Measurements from ENCODE around the gene PPFIA3.
A peak's percentile ranks its signal among the peaks of the same experiment; 100 is the strongest.
"Not testable (repeated sequence)": the region's sequence is repeated elsewhere in the genome, so short reads cannot be mapped to it uniquely, and the experiment has no call there.

PPFIA3 gene

GRCh38 chr19:49103331-49104085 lies 15.8 kb upstream of the PPFIA3 start:
- no peak for DNase-seq (ENCODE audit: low read depth)

- no peak for DNase-seq (ENCODE audit: low read depth)
Measured at GRCh38 chr19:49104229-49104864, 15.0 kb upstream of the PPFIA3 start.

GRCh38 chr19:49106648-49107135 lies 12.7 kb upstream of the PPFIA3 start:
- DNase-seq (ENCODE audit: low read depth), result no peak

- DNase-seq (ENCODE audit: low read depth), result no peak
Measured at GRCh38 chr19:49107625-49108459, 11.5 kb upstream of the PPFIA3 start.

GRCh38 chr19:49109051-49109450 lies 10.3 kb upstream of the PPFIA3 start:
- no peak for DNase-seq (ENCODE audit: low read depth)

GRCh38 chr19:49109569-49110233 lies 9.6 kb upstream of the PPFIA3 start:
- no peak for DNase-seq (ENCODE audit: low read depth)

GRCh38 chr19:49110567-49110966 lies 8.8 kb upstream of the PPFIA3 start:
- no peak for DNase-seq (ENCODE audit: low read depth)

- no peak for DNase-seq (ENCODE audit: low read depth)
Measured at GRCh38 chr19:49111218-49111998, 7.9 kb upstream of the PPFIA3 start.

- DNase-seq (ENCODE audit: low read depth), result peak; percentile 68
Measured at GRCh38 chr19:49113762-49114629, 5.3 kb upstream of the PPFIA3 start, which contains the start of gene LIN7B. Gene LIN7B, plus strand, starts transcription at chr19:49114370. Its CDS starts 35 bp downstream, at chr19:49114405.

GRCh38 chr19:49114630-49115363 lies 4.5 kb upstream of the PPFIA3 start:
- no peak for DNase-seq (ENCODE audit: low read depth)

GRCh38 chr19:49116544-49116943 lies 2.8 kb upstream of the PPFIA3 start:
- DNase-seq (ENCODE audit: low read depth), result no peak

GRCh38 chr19:49117677-49118564 lies 1.4 kb upstream of the PPFIA3 start:
- no peak for DNase-seq (ENCODE audit: low read depth)

GRCh38 chr19:49118565-49119410 lies 556 bp upstream of the PPFIA3 start, which contains the start of gene C19orf73:
Gene C19orf73, minus strand, starts transcription at chr19:49119143. Its CDS starts 121 bp downstream, at chr19:49119022.
- DNase-seq (ENCODE audit: low read depth), result peak; percentile 95

- DNase-seq (ENCODE audit: low read depth), result no peak
Measured at GRCh38 chr19:49120325-49120683, 960 bp downstream of the PPFIA3 start.

GRCh38 chr19:49120868-49121267 lies 1.5 kb downstream of the PPFIA3 start:
- no peak for DNase-seq (ENCODE audit: low read depth)

- not testable (repeated sequence) for DNase-seq (ENCODE audit: low read depth)
Measured at GRCh38 chr19:49121841-49122240, 2.5 kb downstream of the PPFIA3 start.

GRCh38 chr19:49123285-49123684 lies 3.9 kb downstream of the PPFIA3 start:
- DNase-seq (ENCODE audit: low read depth), result not testable (repeated sequence)
